ENCODE measurements around the gene XPO5. TPM values are rescaled to one million over a fixed set of nuclear protein-coding genes. Genes with fewer than 3 reads are reported as not detected.

The XPO5 gene
- total RNA-seq, 2 donors from 2014 or later = 70.8 to 74.3 TPM

DNA sequence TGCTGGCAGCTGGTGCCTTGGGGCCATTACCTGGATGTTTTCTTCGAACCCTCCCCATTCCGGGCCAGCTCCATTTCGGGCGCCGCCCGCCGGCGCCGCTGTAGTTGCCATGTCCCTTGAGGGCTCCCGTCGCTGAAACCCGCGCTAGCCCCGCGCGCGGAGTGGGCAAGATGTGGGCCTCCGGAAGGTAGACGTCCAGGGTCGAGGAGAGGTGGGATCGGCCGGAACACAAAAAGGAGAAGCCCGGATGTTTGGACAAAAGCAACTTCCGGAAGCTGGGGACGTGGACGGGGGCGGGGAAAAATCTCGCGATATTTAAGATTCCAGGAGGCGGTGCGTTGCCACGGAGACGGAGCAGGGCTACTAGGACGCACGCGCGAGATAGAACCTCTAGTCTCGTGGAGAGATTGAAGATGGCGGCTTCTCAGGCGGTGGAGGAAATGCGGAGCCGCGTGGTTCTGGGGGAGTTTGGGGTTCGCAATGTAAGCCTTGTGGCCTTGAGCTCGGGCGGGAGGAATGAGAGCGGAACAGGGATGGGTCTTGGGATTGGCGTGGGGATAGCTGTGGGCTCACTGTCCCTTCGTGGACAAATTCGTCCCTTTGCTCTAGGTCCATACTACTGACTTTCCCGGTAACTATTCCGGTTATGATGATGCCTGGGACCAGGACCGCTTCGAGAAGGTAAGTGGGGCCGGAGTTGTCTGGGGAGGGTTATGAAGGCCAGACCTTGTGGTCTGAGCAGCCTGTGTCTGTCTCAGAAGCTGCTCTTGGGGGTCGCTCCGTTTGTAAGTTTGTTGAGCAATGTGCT is 58.9 kb downstream of the XPO5 start, which contains the start of the genes POLR1C and YIPF3:
TSS of gene POLR1C (plus strand) at position 393 of the 808 bp plus-strand sequence. CDS start at position 414, 21 bp downstream.
TSS of gene YIPF3 (minus strand) at position 230 of the 808 bp plus-strand sequence. CDS start at position 111, 119 bp downstream.
- peak within 1 kb of the TSS; percentile 70 for H3K27ac ChIP-seq (ENCODE audit: low read depth, low read length)
- DNase-seq = peak; percentile 98

DNA sequence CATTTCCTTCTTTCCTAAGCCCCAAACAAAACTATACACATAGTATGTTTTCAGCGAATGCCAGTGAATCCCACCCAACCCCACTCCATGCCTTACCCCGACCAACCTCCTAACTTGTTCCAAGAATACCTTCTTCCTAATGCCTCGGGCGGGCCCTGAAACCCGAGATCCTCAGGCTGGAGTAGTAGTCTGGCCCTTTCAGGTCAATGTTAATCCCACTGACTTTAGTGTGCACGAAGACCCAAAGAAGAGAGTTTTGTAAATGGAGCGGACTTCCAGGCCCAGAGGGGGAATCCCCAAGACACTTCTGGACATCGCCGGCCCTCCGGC is 59.5 kb downstream of the XPO5 start:
- H3K36me3 Mint-ChIP-seq (ENCODE audit: low read depth) = peaks cover 54% of the 10 kb centered on the region
- Histone ChIP-seq H3K4me3 (ENCODE audit: low read length) (peak overlapping the region; percentile 100), H3K27ac (ENCODE audit: low read depth, low read length) (peak overlapping the region; percentile 70), H3K27me3 (ENCODE audit: control insufficient read depth, insufficient read depth, low read length, poor library complexity, severe bottlenecking) (no peaks in the 10 kb centered on the region), H3K4me1 (ENCODE audit: control insufficient read depth, insufficient read depth, low read length) (peaks cover 6% of the 10 kb centered on the region), H3K36me3 (ENCODE audit: control insufficient read depth, insufficient read depth, low read length) (peaks cover 65% of the 10 kb centered on the region), H3K9me3 (ENCODE audit: control insufficient read depth, low read length) (no peaks in the 10 kb centered on the region), H3K9ac (ENCODE audit: extremely low read depth, low read length, poor library complexity, severe bottlenecking) (peak overlapping the region; percentile 95)
- TF ChIP-seq, protein P1, sequence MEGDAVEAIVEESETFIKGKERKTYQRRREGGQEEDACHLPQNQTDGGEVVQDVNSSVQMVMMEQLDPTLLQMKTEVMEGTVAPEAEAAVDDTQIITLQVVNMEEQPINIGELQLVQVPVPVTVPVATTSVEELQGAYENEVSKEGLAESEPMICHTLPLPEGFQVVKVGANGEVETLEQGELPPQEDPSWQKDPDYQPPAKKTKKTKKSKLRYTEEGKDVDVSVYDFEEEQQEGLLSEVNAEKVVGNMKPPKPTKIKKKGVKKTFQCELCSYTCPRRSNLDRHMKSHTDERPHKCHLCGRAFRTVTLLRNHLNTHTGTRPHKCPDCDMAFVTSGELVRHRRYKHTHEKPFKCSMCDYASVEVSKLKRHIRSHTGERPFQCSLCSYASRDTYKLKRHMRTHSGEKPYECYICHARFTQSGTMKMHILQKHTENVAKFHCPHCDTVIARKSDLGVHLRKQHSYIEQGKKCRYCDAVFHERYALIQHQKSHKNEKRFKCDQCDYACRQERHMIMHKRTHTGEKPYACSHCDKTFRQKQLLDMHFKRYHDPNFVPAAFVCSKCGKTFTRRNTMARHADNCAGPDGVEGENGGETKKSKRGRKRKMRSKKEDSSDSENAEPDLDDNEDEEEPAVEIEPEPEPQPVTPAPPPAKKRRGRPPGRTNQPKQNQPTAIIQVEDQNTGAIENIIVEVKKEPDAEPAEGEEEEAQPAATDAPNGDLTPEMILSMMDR (conservative IDR thresholded peaks at IDR 0.05) = no peak
- WGBS, 2 experiments (ENCODE audit: insufficient coverage in 1 of 2, insufficient read length in 1 of 2) = 0 to 4% methylated on average over 6 to 10 of the region's 10 CpGs
- no peak overlapping the region for H3K27ac Mint-ChIP-seq
- H3K4me3 Mint-ChIP-seq = no peak overlapping the region
- H3K27me3 Mint-ChIP-seq (ENCODE audit: insufficient read depth) = no peaks in the 10 kb centered on the region
- no peaks in the 10 kb centered on the region for H3K9me3 Mint-ChIP-seq
- peaks cover 11% of the 10 kb centered on the region for H3K4me1 Mint-ChIP-seq
- no peak for DNase-seq

More for the DNA sequence above, 58.9 kb downstream of the XPO5 start, which contains the start of the genes POLR1C and YIPF3:
- Histone ChIP-seq H3K9ac (ENCODE audit: extremely low read depth, low read length, poor library complexity, severe bottlenecking) (peak within 1 kb of the TSS; percentile 95), H3K27me3 (ENCODE audit: control insufficient read depth, insufficient read depth, low read length, poor library complexity, severe bottlenecking) (no peaks in the 10 kb centered on the region), H3K4me1 (ENCODE audit: control insufficient read depth, insufficient read depth, low read length) (peaks cover 6% of the 10 kb centered on the region), H3K4me3 (ENCODE audit: low read length) (peak within 1 kb of the TSS; percentile 100), H3K9me3 (ENCODE audit: control insufficient read depth, low read length) (no peaks in the 10 kb centered on the region), H3K36me3 (ENCODE audit: control insufficient read depth, insufficient read depth, low read length) (peaks cover 65% of the 10 kb centered on the region)
- Mint-ChIP-seq H3K27ac (no peak within 1 kb of the TSS), H3K4me1 (peaks cover 11% of the 10 kb centered on the region), H3K36me3 (ENCODE audit: low read depth) (peaks cover 52% of the 10 kb centered on the region), H3K27me3 (ENCODE audit: insufficient read depth) (no peaks in the 10 kb centered on the region), H3K4me3 (no peak within 1 kb of the TSS), H3K9me3 (no peaks in the 10 kb centered on the region)
- WGBS, 2 experiments (ENCODE audit: insufficient coverage in 1 of 2, insufficient read length in 1 of 2) = 0% methylated on average over 32 to 57 of the region's 57 CpGs
- TF ChIP-seq, protein P1 (conservative IDR thresholded peaks at IDR 0.05) = no peak

DNA sequence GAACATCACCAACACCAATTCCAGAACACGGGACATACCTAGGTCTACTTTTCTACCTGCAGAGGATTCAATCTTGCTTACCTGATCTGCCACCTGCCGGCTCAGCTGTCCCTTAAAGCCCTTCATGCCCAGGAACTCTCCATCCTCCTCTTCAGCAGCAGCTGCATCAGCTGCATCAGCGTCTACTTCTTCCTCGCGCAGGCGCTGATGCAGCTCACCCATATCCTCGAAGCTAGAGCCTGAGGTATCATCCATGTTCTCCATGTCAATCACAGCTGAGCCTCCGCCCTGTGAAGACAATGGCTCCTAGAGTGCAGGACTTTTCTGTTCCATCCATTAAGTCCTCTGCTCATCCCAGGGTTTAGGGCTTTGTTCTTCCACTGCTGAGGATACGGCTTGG is 60.0 kb downstream of the XPO5 start:
- Mint-ChIP-seq H3K4me1 (peaks cover 11% of the 10 kb centered on the region), H3K27me3 (ENCODE audit: insufficient read depth) (no peaks in the 10 kb centered on the region), H3K4me3 (no peak overlapping the region), H3K9me3 (no peaks in the 10 kb centered on the region), H3K36me3 (ENCODE audit: low read depth) (peaks cover 50% of the 10 kb centered on the region), H3K27ac (no peak overlapping the region)
- peaks cover 6% of the 10 kb centered on the region for H3K4me1 ChIP-seq (ENCODE audit: control insufficient read depth, insufficient read depth, low read length)
- WGBS, 2 experiments (ENCODE audit: insufficient coverage in 1 of 2, insufficient read length in 1 of 2) = 84 to 90% methylated on average over 9 of the region's 9 CpGs
- H3K27me3 ChIP-seq (ENCODE audit: control insufficient read depth, insufficient read depth, low read length, poor library complexity, severe bottlenecking) = no peaks in the 10 kb centered on the region
- DNase-seq = no peak
- H3K9me3 ChIP-seq (ENCODE audit: control insufficient read depth, low read length) = no peaks in the 10 kb centered on the region
- no peak overlapping the region for H3K27ac ChIP-seq (ENCODE audit: low read depth, low read length)
- H3K36me3 ChIP-seq (ENCODE audit: control insufficient read depth, insufficient read depth, low read length) = peaks cover 65% of the 10 kb centered on the region
- peak overlapping the region; percentile 100 for H3K4me3 ChIP-seq (ENCODE audit: low read length)
- TF ChIP-seq, protein P1 (conservative IDR thresholded peaks at IDR 0.05) = no peak
- H3K9ac ChIP-seq (ENCODE audit: extremely low read depth, low read length, poor library complexity, severe bottlenecking) = peak overlapping the region; percentile 95
